Right lobe of liver (tissue), 4 donors: ENCODE measurements around the gene HTRA1.

Experiments
- CTCF ChIP-seq, 4 donors: fragments of 200-600 bp in 3 of 4; fragments of 450-650 bp in 1 of 4; IDR thresholded peaks; one replicate each; pipeline versions ENCODE4 v1.5.1 to v1.8.0; 2016 to 2022; ENCODE audit warnings: antibody characterized with exemption in 4 of 4, mild to moderate bottlenecking in 2 of 4
- POLR2A ChIP-seq: fragments of 450-650 bp; IDR thresholded peaks from one replicate; pipeline ENCODE4 v1.6.1; 2017; ENCODE audit warnings: antibody characterized with exemption, mild to moderate bottlenecking
- donor health status: DM: no; HTN: no; CAD: no.
- donor health status: DM: no; HTN: no; CAD: no.
- donor health status: DM: no; HTN: yes; CAD: no.

- TF ChIP-seq CTCF (IDR thresholded peaks at IDR 0.05) (no peak), POLR2A (no peak)
Observed at GRCh38 chr10:122422266-122422989, 38.9 kb upstream of the HTRA1 start.
